ENCODE data around the gene IQGAP3.

The IQGAP3 gene

GRCh38 chr1:156482276-156482675 is 90.1 kb downstream of the IQGAP3 start:
- DNase-seq (ENCODE audit: low read depth, low spot score), result no peak

- no peak for DNase-seq (ENCODE audit: low read depth, low spot score)
These were observed 90.8 kb downstream of the IQGAP3 start for GRCh38 chr1:156481527-156481926.

- peak; percentile 52 for DNase-seq (ENCODE audit: low read depth, low spot score)
These were observed 91.8 kb downstream of the IQGAP3 start for GRCh38 chr1:156480411-156481192.

GRCh38 chr1:156480016-156480370 is 92.4 kb downstream of the IQGAP3 start:
- no peak for DNase-seq (ENCODE audit: low read depth, low spot score)

GRCh38 chr1:156479093-156480015 is 93.0 kb downstream of the IQGAP3 start:
- DNase-seq (ENCODE audit: low read depth, low spot score), result no peak

DNA sequence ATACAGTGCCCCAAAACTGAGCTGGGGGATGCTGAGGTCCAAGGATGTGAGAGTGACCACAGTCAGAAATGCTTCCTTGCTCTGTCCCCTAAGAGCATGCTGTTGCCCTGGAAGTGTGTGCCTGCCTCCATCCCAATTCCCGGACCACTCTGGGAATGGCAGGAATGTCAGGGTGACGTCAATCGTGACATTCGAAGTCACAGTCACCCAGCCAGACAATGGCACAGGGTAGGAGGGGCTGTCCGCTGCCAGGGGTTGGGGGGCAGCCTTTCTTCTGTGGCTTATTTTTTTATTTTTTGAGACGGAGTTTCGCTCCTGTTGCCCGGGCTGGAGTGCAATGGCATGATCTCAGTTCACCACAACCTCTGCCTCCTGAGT is 94.1 kb downstream of the IQGAP3 start:
- DNase-seq (ENCODE audit: low read depth, low spot score), result no peak

GRCh38 chr1:156477526-156478249 is 94.7 kb downstream of the IQGAP3 start:
- no peak for DNase-seq (ENCODE audit: low read depth, low spot score)

DNA sequence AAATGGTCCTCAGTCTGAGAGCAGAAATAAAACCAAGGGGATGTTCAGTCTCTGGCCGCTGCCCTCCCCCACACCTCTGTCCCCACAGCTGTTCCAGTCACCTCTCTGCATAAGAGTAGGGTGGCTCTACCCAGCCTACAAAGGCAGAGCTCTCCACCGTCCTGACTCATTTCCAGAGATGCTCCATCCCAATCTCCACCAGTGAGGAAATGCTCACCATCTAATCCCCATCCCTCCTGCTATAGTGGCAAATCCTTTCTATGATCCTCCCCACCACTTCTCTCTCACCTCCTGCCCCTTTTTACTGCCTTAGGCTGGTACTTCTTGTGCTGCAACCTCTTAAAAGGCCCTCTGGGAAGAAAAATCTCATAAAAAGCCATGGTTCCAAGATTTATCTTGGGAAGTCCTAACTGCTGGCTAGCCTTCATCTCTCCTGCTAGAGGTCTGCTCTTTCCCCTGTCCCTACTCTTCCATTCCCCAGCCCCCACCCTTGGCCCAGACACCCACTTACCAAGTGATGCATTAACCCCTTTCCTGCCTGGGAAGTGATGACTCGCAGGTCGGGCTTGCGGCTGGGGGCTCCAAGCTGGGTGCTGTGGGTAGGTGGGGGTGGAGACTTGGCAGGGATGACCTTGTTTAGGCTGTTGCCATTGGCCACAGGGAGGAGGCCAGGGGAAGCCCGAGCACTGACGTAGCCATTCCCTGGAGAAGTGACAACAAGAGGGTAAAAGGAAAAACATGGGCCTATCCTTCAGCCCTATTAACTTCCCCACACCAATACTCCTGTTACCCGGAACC is 95.7 kb downstream of the IQGAP3 start:
- DNase-seq (ENCODE audit: low read depth, low spot score), result no peak

DNA sequence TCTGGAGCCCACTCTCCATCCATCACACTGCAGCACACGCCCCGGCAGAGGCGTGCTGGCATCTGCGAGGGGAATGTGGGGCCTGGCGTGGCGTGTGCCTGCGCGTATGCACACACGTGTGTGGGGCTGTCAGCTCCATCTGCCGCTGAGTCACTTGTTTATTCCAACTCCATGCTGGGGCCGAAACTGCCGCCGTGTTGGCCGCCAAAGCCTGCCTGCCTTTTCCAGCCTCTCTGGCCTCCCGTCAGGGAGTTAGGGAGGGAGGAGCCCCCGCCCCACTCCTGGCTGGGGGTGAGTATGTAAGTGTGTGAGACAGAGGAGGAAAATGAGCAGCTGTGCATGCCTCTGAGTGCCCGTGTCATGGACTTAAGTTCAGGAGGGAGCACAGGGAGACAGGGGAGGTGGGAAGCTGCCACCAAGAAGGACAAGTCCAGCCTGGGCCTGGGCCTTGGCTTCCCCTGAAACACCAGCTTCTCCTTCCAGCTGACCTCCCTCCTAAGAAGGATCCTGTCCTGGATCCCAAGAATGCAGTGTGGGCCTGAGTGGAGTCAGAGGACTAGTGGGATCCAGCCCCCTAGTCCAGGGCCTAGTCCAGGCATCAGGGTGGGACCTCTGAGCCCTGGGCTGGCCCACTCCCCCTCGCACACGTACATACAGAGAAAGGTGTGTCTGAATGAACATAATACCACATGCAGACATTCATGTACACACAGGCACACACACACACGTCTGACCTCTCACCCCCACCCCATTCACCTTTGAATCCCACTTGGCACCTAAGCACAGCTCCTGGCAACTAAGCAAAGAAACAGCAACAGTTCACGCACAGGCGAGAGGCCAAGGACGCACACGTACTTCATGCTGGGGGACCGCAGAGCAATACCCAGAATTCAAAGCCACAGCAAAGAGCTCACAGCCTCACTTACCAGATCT is 96.5 kb downstream of the IQGAP3 start:
- DNase-seq (ENCODE audit: low read depth, low spot score), result no peak

Measured in activated CD4-positive, CD25-positive, alpha-beta regulatory T cell treated with anti-CD3 and anti-CD28 coated beads, Interleukin-2, amount 50 U/mL, for 16 hours (primary cell).